ENCODE measurements around the gene ARMC3. TPM values are rescaled to one million over a fixed set of nuclear protein-coding genes. Genes with fewer than 3 reads are reported as not detected.
"Not testable (repeated sequence)": the region's sequence is repeated elsewhere in the genome, so short reads cannot be mapped to it uniquely, and the experiment has no call there.

The ARMC3 gene
- total RNA-seq, 1 donor from 2014 or later = not detected

- intact Hi-C loops (cut with micrococcal nuclease) = no loop called here
Measured at GRCh38 chr10:22925088-22925487, 2.8 kb upstream of the ARMC3 start.

- intact Hi-C loops (cut with micrococcal nuclease) = no loop called here
Measured at GRCh38 chr10:22927166-22927565, 687 bp upstream of the ARMC3 start.

DNA sequence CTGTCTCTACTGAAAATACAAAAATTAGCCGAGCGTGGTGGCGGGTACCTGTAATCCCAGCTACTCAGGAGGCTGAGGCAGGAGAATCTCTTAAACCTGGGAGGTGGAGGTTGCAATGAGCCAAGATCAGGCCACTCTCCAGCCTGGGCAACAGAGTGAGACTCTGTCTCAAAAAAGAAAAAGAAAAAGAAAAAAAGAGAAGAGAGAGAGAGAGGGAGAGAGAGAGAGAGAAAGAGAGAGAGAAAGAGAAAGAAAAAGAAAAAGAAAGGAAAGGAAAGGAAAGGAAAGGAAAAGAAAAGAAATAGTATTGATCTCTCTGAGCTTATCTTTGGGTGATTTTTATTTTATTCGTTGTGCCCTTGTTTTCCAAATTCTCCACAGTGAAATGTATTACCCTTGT lies 1.2 kb downstream of the ARMC3 start:
- intact Hi-C loops (cut with micrococcal nuclease) = not testable (repeated sequence)

DNA sequence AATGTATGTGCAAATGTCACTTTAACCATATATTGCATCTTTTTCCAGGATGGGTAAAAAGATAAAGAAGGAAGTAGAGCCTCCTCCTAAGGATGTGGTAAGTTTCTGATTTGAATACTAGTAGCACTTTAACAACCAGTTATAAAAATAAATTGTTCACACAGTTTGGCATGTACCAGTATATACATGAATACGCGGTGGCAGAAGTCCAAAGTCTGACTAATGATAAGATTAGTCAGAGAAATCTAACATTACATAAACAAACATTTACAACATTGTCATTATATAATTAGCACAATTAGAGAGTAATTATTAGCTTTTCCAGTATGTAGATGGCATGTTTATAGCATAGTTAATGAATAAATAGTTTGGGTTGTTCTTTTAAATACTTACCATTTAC lies 4.1 kb downstream of the ARMC3 start:
- intact Hi-C loops (cut with micrococcal nuclease) = no loop called here

DNA sequence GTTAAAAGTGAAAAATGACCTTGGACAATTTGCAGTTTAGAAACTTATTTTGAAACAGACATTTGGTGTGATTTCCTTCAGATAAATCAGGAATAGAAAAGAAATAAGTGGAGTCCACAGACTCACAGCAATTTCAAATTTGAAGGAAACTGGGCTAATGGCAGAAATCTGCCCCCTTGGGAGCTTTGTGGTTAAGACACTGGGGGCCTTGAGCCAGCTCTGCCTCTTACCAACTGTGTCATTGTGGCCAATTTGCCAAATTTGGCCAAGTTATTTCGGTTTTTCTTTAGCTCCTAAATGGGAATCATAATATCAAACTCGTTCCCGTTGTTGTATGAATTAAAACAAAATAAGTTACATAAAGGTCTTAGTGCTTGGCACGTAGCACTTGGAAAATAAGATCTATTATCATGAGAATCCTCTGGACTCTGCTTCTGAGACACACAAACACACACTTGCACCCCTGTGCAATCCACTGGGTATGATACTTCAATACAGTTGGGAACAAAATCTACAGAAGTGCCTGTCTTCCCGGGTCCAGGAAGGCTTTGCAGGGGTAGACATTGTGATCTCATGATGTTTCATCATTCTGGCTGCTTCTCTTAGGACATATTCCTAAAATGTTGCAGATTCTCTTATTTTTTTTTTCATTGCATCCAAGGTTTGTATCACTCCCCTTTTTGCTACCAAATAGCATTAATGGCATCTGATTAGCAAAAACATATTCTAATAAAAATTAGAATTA lies 4.9 kb downstream of the ARMC3 start:
- intact Hi-C loops (cut with micrococcal nuclease) = no loop called here

DNA sequence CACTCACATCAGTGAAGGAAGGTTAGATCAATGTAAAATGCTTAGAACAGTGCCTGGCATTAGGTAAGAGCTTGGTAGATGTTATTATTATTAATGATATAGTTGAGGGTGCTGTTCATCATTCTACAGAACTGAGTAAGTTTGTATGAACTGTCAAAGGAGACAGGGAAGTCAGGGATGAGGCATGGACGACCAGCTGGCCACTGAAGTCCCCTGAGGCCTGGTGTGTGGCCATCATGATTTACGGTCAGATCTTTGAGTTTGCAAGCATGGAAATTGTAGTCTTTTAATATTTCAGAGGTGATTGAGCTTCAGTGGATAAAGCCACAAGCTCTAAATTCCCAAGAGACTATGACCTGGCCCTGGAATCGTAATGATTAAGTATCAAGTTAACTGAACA lies 6.9 kb downstream of the ARMC3 start:
- intact Hi-C loops (cut with micrococcal nuclease) = no loop called here

- intact Hi-C loops (cut with micrococcal nuclease) = no loop called here
Measured at GRCh38 chr10:22942437-22942836, 14.6 kb downstream of the ARMC3 start.

- intact Hi-C loops (cut with micrococcal nuclease) = no loop called here
Measured at GRCh38 chr10:22945934-22946673, 18.3 kb downstream of the ARMC3 start.

DNA sequence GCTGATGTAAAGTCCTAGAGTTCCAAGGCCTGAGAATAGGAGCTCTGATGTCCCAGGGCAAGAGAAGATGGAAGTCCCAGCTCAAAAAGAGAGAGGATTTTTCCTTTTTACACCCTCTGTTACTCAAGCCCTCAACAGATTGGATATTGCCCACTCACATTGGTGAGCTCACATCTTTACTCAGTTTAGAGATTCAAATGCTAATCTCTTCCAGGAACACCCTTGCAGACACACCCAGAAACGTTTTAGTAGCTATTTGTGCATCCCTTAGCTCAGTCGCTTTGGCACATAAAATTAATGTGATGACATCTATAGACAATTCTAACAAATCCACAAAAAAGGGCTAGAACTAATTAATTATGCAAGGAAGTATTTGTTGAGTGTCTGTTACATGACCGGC lies 27.1 kb downstream of the ARMC3 start:
- intact Hi-C loops (cut with micrococcal nuclease) = no loop called here

DNA sequence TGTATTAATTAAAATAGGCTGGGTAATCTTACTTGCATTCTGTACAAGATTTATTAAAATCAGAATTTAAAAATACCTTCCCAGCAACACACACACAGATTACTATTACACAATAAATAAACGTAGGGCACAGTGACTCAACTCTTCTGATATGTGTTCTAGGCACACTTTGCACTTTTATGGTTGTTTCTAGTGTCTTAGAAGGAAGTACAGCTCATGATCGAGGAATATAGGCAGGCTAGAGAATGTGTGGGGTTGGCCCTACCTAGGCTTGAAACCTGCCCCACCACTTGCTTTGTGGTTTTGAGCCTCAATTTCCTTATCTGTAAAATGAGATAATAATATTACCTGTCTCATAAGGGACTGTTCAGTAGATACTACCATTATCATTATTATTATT lies 30.5 kb downstream of the ARMC3 start:
- intact Hi-C loops (cut with micrococcal nuclease) = no loop called here

DNA sequence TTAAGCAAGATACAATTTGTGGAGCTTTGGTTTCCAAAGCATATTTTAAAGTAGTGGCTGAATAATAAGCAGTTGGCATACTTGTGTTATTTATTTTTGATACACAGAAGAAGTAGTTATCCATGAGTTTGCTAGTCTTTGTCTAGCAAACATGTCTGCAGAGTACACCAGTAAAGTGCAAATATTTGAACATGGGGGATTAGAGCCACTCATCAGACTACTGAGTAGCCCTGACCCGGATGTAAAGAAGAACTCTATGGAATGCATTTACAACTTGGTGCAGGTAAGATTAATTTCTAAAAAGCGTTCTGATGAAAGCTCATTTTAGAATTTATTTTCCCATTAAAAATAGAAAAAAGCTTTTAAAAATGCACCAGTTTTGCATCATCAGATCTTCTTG lies 31.4 kb downstream of the ARMC3 start:
- intact Hi-C loops (cut with micrococcal nuclease) = no loop called here

DNA sequence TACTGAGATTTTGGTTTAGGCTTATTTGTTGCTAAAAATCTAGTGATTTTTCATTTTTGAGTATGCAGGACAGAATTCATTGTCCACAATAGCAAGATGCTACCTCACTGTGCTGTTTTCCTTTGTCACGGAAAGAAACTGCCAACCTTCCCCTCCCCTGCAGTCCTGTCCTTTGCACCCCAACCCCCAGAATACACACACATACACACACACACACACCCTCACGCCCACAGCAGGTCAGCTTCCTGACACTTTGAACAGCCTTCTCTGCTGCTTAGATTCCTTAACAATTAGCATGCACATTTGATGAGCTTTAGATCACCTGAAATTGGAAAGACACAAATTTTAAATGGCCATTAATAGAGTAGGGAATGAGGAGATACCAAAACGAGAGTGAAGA lies 32.1 kb downstream of the ARMC3 start:
- intact Hi-C loops (cut with micrococcal nuclease) = no loop called here

DNA sequence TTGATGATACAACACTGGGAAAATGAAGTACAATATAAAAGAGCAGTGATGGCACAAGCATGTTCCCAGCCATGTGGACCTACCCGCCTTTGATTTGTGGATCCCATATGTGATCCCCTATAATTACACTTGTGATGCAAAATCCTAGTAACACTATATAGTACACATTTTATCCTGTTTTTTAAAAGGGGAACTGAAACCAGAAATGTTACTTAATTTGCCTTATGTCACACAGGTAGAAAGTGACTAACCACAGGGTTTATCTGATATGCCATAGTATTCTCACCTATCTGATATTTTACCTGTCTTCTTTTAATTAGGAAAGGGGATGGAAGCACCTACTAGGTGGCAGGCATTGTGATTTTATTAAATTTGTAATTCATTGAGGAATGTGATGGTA lies 35.0 kb downstream of the ARMC3 start:
- intact Hi-C loops (cut with micrococcal nuclease) = no loop called here

- intact Hi-C loops (cut with micrococcal nuclease) = no loop called here
Measured at GRCh38 chr10:22969704-22970103, 41.9 kb downstream of the ARMC3 start.

DNA sequence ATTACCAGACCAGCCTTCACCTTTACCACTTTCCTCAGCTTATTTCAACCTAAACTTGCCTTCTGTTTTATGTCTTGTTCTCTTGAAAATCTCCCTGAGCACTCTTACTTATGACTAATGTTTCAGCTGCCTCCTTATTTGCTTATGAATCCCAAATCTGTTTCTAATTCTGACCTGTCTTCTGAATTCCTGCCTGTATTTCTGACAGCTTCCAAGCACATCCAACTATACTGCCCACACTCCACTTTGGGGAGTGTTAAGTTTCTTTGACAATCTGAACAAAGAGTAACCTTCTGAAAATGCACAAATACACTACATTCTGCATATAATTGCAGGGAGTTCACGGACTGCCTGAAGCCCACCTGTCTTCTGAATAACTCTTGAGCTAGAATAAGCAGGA lies 48.7 kb downstream of the ARMC3 start:
- intact Hi-C loops (cut with micrococcal nuclease) = no loop called here

GRCh38 chr10:22977751-22978150 lies 49.9 kb downstream of the ARMC3 start:
- intact Hi-C loops (cut with micrococcal nuclease) = no loop called here

GRCh38 chr10:22978287-22978686 lies 50.4 kb downstream of the ARMC3 start:
- intact Hi-C loops (cut with micrococcal nuclease) = no loop called here

DNA sequence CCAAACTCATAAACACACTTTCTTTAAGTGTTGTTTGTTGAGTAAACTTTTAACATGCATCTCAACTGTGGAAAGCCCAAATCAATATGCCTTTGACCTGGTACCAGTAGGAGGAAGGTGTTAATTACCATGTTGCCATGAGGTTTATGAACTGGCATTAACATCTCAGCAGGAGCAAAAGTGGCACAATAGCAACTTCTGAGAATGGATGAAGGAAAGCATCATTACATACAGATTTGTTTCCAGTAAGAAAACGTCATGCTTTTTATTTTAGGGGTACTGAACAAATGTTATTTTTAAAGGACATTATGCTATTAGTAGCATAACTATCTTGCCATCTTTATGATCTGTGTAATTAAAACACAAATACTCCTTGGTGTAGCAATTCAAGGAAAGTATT lies 51.1 kb downstream of the ARMC3 start:
- intact Hi-C loops (cut with micrococcal nuclease) = no loop called here

GRCh38 chr10:22980822-22981221 lies 53.0 kb downstream of the ARMC3 start:
- intact Hi-C loops (cut with micrococcal nuclease) = loop anchor here (10.0 kb wide), 3 partner anchors 266 to 876 kb away; partner anchors contain the start of gene PIP4K2A

- intact Hi-C loops (cut with micrococcal nuclease) = loop anchor here (10.0 kb wide), 3 partner anchors 269 to 879 kb away; partner anchors contain the start of gene PIP4K2A
Measured at GRCh38 chr10:22984066-22984465, 56.2 kb downstream of the ARMC3 start.

DNA sequence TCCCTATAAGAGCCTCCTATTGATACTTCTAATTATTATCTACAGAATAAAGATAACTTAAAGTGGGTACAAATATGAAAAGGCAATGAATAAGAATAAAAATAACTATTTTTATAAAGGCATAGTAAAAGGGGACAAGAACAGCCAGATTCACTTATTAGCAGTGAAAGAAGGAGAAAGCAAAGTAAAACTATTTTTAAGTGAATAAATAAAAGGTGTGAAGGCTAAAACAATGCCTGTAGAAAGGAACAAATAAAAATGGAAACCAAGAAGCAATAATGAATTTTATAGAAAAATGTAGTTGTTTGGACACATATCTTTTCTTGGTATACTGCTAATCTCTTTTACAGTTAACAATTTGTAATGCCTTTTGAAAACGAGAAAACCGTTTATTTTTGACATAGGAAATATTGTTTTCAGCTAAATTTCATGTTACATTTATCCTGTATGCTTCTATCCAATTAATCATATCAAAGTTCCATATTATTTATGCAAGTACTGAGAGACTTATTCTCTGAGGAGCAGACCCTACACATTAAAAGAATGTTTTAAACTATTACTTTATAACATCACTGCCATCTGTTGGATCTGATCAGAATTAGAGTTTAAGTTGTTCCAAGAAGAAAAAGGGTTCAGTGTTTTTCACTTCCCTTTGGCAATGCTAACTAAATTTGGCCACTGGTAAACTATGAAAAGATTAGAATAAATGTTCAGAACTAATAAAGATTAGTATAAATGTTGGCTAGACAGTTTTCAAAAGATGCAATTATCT lies 59.1 kb downstream of the ARMC3 start:
- intact Hi-C loops (cut with micrococcal nuclease) = loop anchor here (5.0 to 10.0 kb wide), 9 partner anchors 272 to 1490 kb away; partner anchors contain the start of gene PIP4K2A

Measured in T-helper 2 cell treated with Interferon-gamma antibody and Interleukin-4, amounts not matched to agents 100 ng/mL and 5 ng/mL, for 36 hours (primary cell).